Stimulated activated CD4-positive, alpha-beta T cell treated with anti-CD3 and anti-CD28 coated beads, Interleukin-2, amount 100 ng/mL, for 4 hours (primary cell): ENCODE results near the gene MAP3K4.

Experiments used
- DNase-seq: peaks from one replicate; pipeline ENCODE4 v3.0.0-alpha.2; 2020; ENCODE audit warnings: low read depth

Gene MAP3K4

GRCh38 chr6:161128230-161128629, 136.7 kb downstream of the MAP3K4 start:
- DNase-seq: no peak

- no peak for DNase-seq
Observed at GRCh38 chr6:161128680-161129196, 137.2 kb downstream of the MAP3K4 start.

GRCh38 chr6:161130541-161130940, 139.0 kb downstream of the MAP3K4 start:
- no peak for DNase-seq

GRCh38 chr6:161130967-161131766, 139.6 kb downstream of the MAP3K4 start:
- no peak for DNase-seq

- DNase-seq: no peak
Observed at GRCh38 chr6:161132384-161132783, 140.8 kb downstream of the MAP3K4 start.

- no peak for DNase-seq
Observed at GRCh38 chr6:161133963-161134362, 142.4 kb downstream of the MAP3K4 start.

- no peak for DNase-seq
Observed at GRCh38 chr6:161134550-161135298, 143.2 kb downstream of the MAP3K4 start.

- DNase-seq: no peak
Observed at GRCh38 chr6:161135695-161136591, 144.4 kb downstream of the MAP3K4 start.

- no peak for DNase-seq
Observed at GRCh38 chr6:161136655-161137054, 145.1 kb downstream of the MAP3K4 start.

- no peak for DNase-seq
Observed at GRCh38 chr6:161137320-161137719, 145.8 kb downstream of the MAP3K4 start.

- no peak for DNase-seq
Observed at GRCh38 chr6:161137839-161138542, 146.4 kb downstream of the MAP3K4 start.

- no peak for DNase-seq
Observed at GRCh38 chr6:161138543-161139303, 147.2 kb downstream of the MAP3K4 start.

- DNase-seq: no peak
Observed at GRCh38 chr6:161139304-161139765, 147.8 kb downstream of the MAP3K4 start.

- no peak for DNase-seq
Observed at GRCh38 chr6:161139766-161140553, 148.4 kb downstream of the MAP3K4 start.

- DNase-seq: no peak
Observed at GRCh38 chr6:161140554-161140875, 148.9 kb downstream of the MAP3K4 start.

GRCh38 chr6:161141173-161141572, 149.6 kb downstream of the MAP3K4 start:
- no peak for DNase-seq

- DNase-seq: no peak
Observed at GRCh38 chr6:161142957-161143296, 151.4 kb downstream of the MAP3K4 start.

GRCh38 chr6:161143663-161144430, 152.3 kb downstream of the MAP3K4 start:
- DNase-seq: no peak

GRCh38 chr6:161150136-161150535, 158.6 kb downstream of the MAP3K4 start:
- DNase-seq: no peak
